ENCODE measurements around the gene BCLAF1.
A peak's percentile ranks its signal among the peaks of the same experiment; 100 is the strongest.
"Not testable (repeated sequence)": the region's sequence is repeated elsewhere in the genome, so short reads cannot be mapped to it uniquely, and the experiment has no call there.

Gene BCLAF1

GRCh38 chr6:136226027-136226673 is 63.5 kb downstream of the BCLAF1 start:
- H2AFZ ChIP-seq (ENCODE audit: low read length, unreplicated experiment) = peak overlapping the region; percentile 82
- no peaks in the 10 kb centered on the region for H3K4me1 ChIP-seq (ENCODE audit: control insufficient read depth, insufficient read depth, low read length, unreplicated experiment)
- H3K27me3 ChIP-seq (ENCODE audit: insufficient read depth, low read length) = no peaks in the 10 kb centered on the region
- peak overlapping the region; percentile 51 for H3K4me3 ChIP-seq (ENCODE audit: low read depth, low read length)
- H3K79me2 ChIP-seq (ENCODE audit: control insufficient read depth, insufficient read depth, low read length, unreplicated experiment) = no peaks in the 10 kb centered on the region
- no peaks in the 10 kb centered on the region for H3K36me3 ChIP-seq (ENCODE audit: insufficient read depth, low read length)
- H3K27ac ChIP-seq (ENCODE audit: low read depth, low read length) = peak overlapping the region; percentile 69

GRCh38 chr6:136225496-136225895 is 64.2 kb downstream of the BCLAF1 start:
- Histone ChIP-seq H3K36me3 (ENCODE audit: insufficient read depth, low read length) (no peaks in the 10 kb centered on the region), H3K79me2 (ENCODE audit: control insufficient read depth, insufficient read depth, low read length, unreplicated experiment) (no peaks in the 10 kb centered on the region), H3K27ac (ENCODE audit: low read depth, low read length) (peak overlapping the region; percentile 69), H3K4me3 (ENCODE audit: low read depth, low read length) (peak overlapping the region; percentile 51; the same call in 1 of the 2 replicates), H2AFZ (ENCODE audit: low read length, unreplicated experiment) (peak overlapping the region; percentile 82), H3K27me3 (ENCODE audit: insufficient read depth, low read length) (no peaks in the 10 kb centered on the region), H3K4me1 (ENCODE audit: control insufficient read depth, insufficient read depth, low read length, unreplicated experiment) (no peaks in the 10 kb centered on the region)

GRCh38 chr6:136224974-136225373 is 64.7 kb downstream of the BCLAF1 start:
- not testable (repeated sequence) for H3K4me3 ChIP-seq (ENCODE audit: low read depth, low read length); H3K27me3 ChIP-seq (ENCODE audit: insufficient read depth, low read length); H2AFZ ChIP-seq (ENCODE audit: low read length, unreplicated experiment); H3K79me2 ChIP-seq (ENCODE audit: control insufficient read depth, insufficient read depth, low read length, unreplicated experiment); H3K4me1 ChIP-seq (ENCODE audit: control insufficient read depth, insufficient read depth, low read length, unreplicated experiment); H3K27ac ChIP-seq (ENCODE audit: low read depth, low read length); H3K36me3 ChIP-seq (ENCODE audit: insufficient read depth, low read length)

- Histone ChIP-seq H3K27me3 (ENCODE audit: insufficient read depth, low read length) (no peaks in the 10 kb centered on the region), H2AFZ (ENCODE audit: low read length, unreplicated experiment) (no peak overlapping the region), H3K79me2 (ENCODE audit: control insufficient read depth, insufficient read depth, low read length, unreplicated experiment) (no peaks in the 10 kb centered on the region), H3K4me1 (ENCODE audit: control insufficient read depth, insufficient read depth, low read length, unreplicated experiment) (no peaks in the 10 kb centered on the region), H3K27ac (ENCODE audit: low read depth, low read length) (no peak overlapping the region), H3K4me3 (ENCODE audit: low read depth, low read length) (no peak overlapping the region), H3K36me3 (ENCODE audit: insufficient read depth, low read length) (no peaks in the 10 kb centered on the region)
These were observed 72.9 kb downstream of the BCLAF1 start for GRCh38 chr6:136216503-136217401.

- Histone ChIP-seq H3K27ac (ENCODE audit: low read depth, low read length) (no peak overlapping the region), H3K27me3 (ENCODE audit: insufficient read depth, low read length) (no peaks in the 10 kb centered on the region), H3K79me2 (ENCODE audit: control insufficient read depth, insufficient read depth, low read length, unreplicated experiment) (no peaks in the 10 kb centered on the region), H2AFZ (ENCODE audit: low read length, unreplicated experiment) (no peak overlapping the region), H3K4me1 (ENCODE audit: control insufficient read depth, insufficient read depth, low read length, unreplicated experiment) (no peaks in the 10 kb centered on the region), H3K4me3 (ENCODE audit: low read depth, low read length) (no peak overlapping the region), H3K36me3 (ENCODE audit: insufficient read depth, low read length) (no peaks in the 10 kb centered on the region)
These were observed 75.8 kb downstream of the BCLAF1 start for GRCh38 chr6:136213853-136214252.

DNA sequence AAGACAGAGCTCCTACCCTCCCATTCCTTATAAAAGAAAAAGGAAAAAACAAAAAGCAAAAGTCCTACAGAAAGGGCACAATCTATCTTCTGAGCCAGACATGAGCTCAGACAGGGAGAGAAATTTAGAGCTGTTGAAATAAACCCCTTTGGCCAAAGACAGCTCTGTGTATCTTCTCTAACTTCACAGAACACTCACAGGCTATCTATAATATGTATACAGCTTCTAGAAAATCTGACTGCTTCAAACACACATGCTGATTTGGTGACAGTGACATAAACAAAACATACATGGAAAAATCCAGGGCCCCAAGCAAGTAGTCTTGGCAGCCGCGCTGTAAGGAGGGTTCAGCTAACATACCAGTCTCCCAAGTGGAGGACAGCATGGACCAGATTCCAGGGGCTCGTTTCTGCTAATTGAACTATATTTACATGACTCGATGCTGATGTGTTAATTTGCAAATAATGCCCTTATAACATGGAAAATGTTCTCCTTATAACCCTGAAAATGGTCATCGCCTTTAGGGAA is 76.6 kb downstream of the BCLAF1 start:
- Histone ChIP-seq H2AFZ (ENCODE audit: low read length, unreplicated experiment) (no peak overlapping the region), H3K27me3 (ENCODE audit: insufficient read depth, low read length) (no peaks in the 10 kb centered on the region), H3K79me2 (ENCODE audit: control insufficient read depth, insufficient read depth, low read length, unreplicated experiment) (no peaks in the 10 kb centered on the region), H3K27ac (ENCODE audit: low read depth, low read length) (no peak overlapping the region), H3K4me1 (ENCODE audit: control insufficient read depth, insufficient read depth, low read length, unreplicated experiment) (no peaks in the 10 kb centered on the region), H3K4me3 (ENCODE audit: low read depth, low read length) (no peak overlapping the region), H3K36me3 (ENCODE audit: insufficient read depth, low read length) (no peaks in the 10 kb centered on the region)

DNA sequence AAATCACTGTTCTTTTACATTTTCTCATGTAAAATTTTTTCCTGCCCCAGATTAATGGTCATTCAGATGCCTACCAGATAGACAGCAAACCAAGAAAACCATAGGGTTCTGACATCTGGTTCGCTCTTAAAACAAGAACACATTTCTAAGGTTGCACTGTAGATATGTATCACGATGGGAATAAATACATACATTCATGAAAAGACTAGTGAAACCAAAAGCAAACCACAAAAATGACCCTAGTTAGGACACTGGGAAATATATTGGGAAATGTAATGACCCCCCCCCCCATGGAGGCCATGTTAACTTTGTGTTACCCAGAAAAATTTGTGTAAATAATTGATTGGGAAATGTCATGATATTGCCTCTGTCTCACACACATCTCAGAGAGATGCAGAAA is 77.0 kb downstream of the BCLAF1 start:
- Histone ChIP-seq H3K27ac (ENCODE audit: low read depth, low read length) (no peak overlapping the region), H2AFZ (ENCODE audit: low read length, unreplicated experiment) (no peak overlapping the region), H3K36me3 (ENCODE audit: insufficient read depth, low read length) (no peaks in the 10 kb centered on the region), H3K4me3 (ENCODE audit: low read depth, low read length) (no peak overlapping the region), H3K4me1 (ENCODE audit: control insufficient read depth, insufficient read depth, low read length, unreplicated experiment) (no peaks in the 10 kb centered on the region), H3K27me3 (ENCODE audit: insufficient read depth, low read length) (no peaks in the 10 kb centered on the region), H3K79me2 (ENCODE audit: control insufficient read depth, insufficient read depth, low read length, unreplicated experiment) (no peaks in the 10 kb centered on the region)

DNA sequence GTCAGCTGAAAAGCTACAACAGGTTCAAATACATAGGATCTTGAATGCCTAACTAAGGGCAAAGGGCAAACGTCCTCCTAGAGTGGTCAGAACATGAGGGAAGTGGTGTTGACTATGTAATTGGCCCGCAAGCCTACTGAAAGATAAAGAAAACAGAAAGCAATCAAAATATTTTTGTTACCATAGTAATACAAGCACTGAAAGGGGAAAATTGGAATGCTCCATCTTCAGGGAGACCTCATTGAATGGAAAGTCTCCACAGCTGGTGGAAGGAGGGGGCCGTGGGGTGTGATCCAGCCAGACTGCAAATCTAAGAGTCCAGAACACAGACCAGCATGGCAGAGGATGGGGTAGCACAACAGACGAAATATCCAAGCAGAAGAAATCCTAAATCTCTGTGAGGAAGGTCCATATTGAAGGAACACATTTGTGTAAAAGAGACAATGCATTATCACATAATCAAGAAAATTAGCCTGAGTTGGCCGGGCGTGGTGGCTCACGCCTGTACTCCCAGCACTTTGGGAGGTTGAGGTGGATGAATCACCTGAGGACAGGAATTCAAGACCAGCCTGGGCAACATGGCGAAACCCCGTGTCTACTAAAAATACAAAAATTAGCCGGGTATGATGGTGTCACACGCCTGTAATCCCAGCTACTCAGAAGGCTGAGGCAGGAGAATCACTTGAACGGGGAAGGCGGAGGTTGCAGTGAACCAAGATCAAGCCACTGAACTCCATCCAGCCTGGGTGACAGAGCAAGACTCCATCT is 79.1 kb downstream of the BCLAF1 start:
- Histone ChIP-seq H3K27ac (ENCODE audit: low read depth, low read length) (no peak overlapping the region), H3K27me3 (ENCODE audit: insufficient read depth, low read length) (no peaks in the 10 kb centered on the region), H3K4me1 (ENCODE audit: control insufficient read depth, insufficient read depth, low read length, unreplicated experiment) (no peaks in the 10 kb centered on the region), H3K4me3 (ENCODE audit: low read depth, low read length) (no peak overlapping the region), H2AFZ (ENCODE audit: low read length, unreplicated experiment) (no peak overlapping the region), H3K36me3 (ENCODE audit: insufficient read depth, low read length) (no peaks in the 10 kb centered on the region), H3K79me2 (ENCODE audit: control insufficient read depth, insufficient read depth, low read length, unreplicated experiment) (no peaks in the 10 kb centered on the region)

- no peak overlapping the region for H3K27ac ChIP-seq (ENCODE audit: low read depth, low read length)
- no peaks in the 10 kb centered on the region for H3K36me3 ChIP-seq (ENCODE audit: insufficient read depth, low read length)
- no peaks in the 10 kb centered on the region for H3K27me3 ChIP-seq (ENCODE audit: insufficient read depth, low read length)
- H3K4me1 ChIP-seq (ENCODE audit: control insufficient read depth, insufficient read depth, low read length, unreplicated experiment) = no peaks in the 10 kb centered on the region
- H3K4me3 ChIP-seq (ENCODE audit: low read depth, low read length) = no peak overlapping the region
- no peak overlapping the region for H2AFZ ChIP-seq (ENCODE audit: low read length, unreplicated experiment)
- H3K79me2 ChIP-seq (ENCODE audit: control insufficient read depth, insufficient read depth, low read length, unreplicated experiment) = no peaks in the 10 kb centered on the region
These were observed 80.2 kb downstream of the BCLAF1 start for GRCh38 chr6:136209496-136209895.

GRCh38 chr6:136208783-136209182 is 80.9 kb downstream of the BCLAF1 start:
- Histone ChIP-seq H2AFZ (ENCODE audit: low read length, unreplicated experiment) (no peak overlapping the region), H3K27ac (ENCODE audit: low read depth, low read length) (no peak overlapping the region), H3K4me3 (ENCODE audit: low read depth, low read length) (no peak overlapping the region), H3K36me3 (ENCODE audit: insufficient read depth, low read length) (no peaks in the 10 kb centered on the region), H3K79me2 (ENCODE audit: control insufficient read depth, insufficient read depth, low read length, unreplicated experiment) (no peaks in the 10 kb centered on the region), H3K27me3 (ENCODE audit: insufficient read depth, low read length) (no peaks in the 10 kb centered on the region), H3K4me1 (ENCODE audit: control insufficient read depth, insufficient read depth, low read length, unreplicated experiment) (no peaks in the 10 kb centered on the region)

Data from ACC112 (cell line).